CD4-positive, alpha-beta memory T cell (primary cell): ENCODE results near the gene WDPCP. TPM values are rescaled to one million over a fixed set of nuclear protein-coding genes. Genes with fewer than 3 reads are reported as not detected.
"Not testable (repeated sequence)": the region's sequence is repeated elsewhere in the genome, so short reads cannot be mapped to it uniquely, and the experiment has no call there.

Experiments used
- CTCF ChIA-PET: fragments of 350-600 bp; sonication (Branson Sonifier 250); formaldehyde crosslinking; loops from one replicate; lab custom pipeline; 2021; ENCODE audit warnings: inconsistent platforms; ENCODE audit not compliant: partially characterized antibody; lab: Charles Lee
- POLR2A ChIA-PET: fragments of 350-600 bp; sonication (Branson Sonifier 250); formaldehyde crosslinking; loops from one replicate; lab custom pipeline; 2021; ENCODE audit not compliant: partially characterized antibody; lab: Charles Lee
- DNase-seq, 5 donors: peaks; one replicate each; pipeline versions ENCODE4 v3.0.0 to v3.0.0-alpha.2; 2020 to 2022; ENCODE audit warnings: mixed read lengths in 1 of 5
- H3K27ac ChIP-seq: one replicate; pipeline ENCODE4 v1.7.0; 2013; ENCODE audit warnings: low read depth, low read length
- H3K27me3 ChIP-seq: 2 replicates; pipeline ENCODE4 v1.7.0; 2013; ENCODE audit warnings: mild to moderate bottlenecking, low read length, moderate library complexity; ENCODE audit not compliant: insufficient read depth
- H3K36me3 ChIP-seq: 2 replicates; pipeline ENCODE4 v1.7.0; 2013; ENCODE audit warnings: mild to moderate bottlenecking, low read length, moderate library complexity; ENCODE audit not compliant: insufficient read depth
- H3K4me1 ChIP-seq: 2 replicates; pipeline ENCODE4 v1.7.0; 2013; ENCODE audit warnings: mild to moderate bottlenecking, low read length, moderate library complexity; ENCODE audit not compliant: insufficient read depth
- H3K4me3 ChIP-seq, 2 donors: one replicate each; pipeline ENCODE4 v1.7.0; 2013; ENCODE audit warnings: low read length in 2 of 2, mild to moderate bottlenecking in 1 of 2
- H3K9me3 ChIP-seq, 2 donors: one replicate each; pipeline ENCODE4 v1.7.0; 2013; ENCODE audit warnings: low read length in 2 of 2, control low read depth in 1 of 2; ENCODE audit not compliant: control insufficient read depth in 1 of 2
- H3K27ac Mint-ChIP-seq, 7 donors: one replicate each; pipeline ENCODE4 v1.8.0; 2020 to 2021; ENCODE audit warnings: mixed read lengths in 7 of 7, mild to moderate bottlenecking in 6 of 7, inconsistent platforms in 3 of 7, moderate library complexity in 3 of 7
- H3K27me3 Mint-ChIP-seq, 2 donors: one replicate each; pipeline ENCODE4 v1.8.0; 2020 to 2021; ENCODE audit warnings: mixed read lengths in 2 of 2
- H3K36me3 Mint-ChIP-seq, 2 donors: one replicate each; pipeline ENCODE4 v1.8.0; 2020 to 2021; ENCODE audit warnings: mixed read lengths in 2 of 2, inconsistent platforms in 1 of 2, mild to moderate bottlenecking in 1 of 2
- H3K4me1 Mint-ChIP-seq, 4 donors: one replicate each; pipeline ENCODE4 v1.8.0; 2020 to 2021; ENCODE audit warnings: mixed read lengths in 4 of 4, mild to moderate bottlenecking in 1 of 4
- H3K4me3 Mint-ChIP-seq, 8 donors: one replicate each; pipeline ENCODE4 v1.8.0; 2020 to 2021; ENCODE audit warnings: mixed read lengths in 8 of 8, mild to moderate bottlenecking in 7 of 8, moderate library complexity in 6 of 8, inconsistent platforms in 3 of 8
- H3K9me3 Mint-ChIP-seq, 8 donors: one replicate each; pipeline ENCODE4 v1.8.0; 2020 to 2021; ENCODE audit warnings: mixed read lengths in 8 of 8, mild to moderate bottlenecking in 5 of 8, inconsistent platforms in 3 of 8, moderate library complexity in 1 of 8
- intact Hi-C: fragments of 100-400 bp; cut with micrococcal nuclease; formaldehyde crosslinking; loops from one replicate; pipeline ENCODE4 v1.15.1; 2023
- polyA plus RNA-seq, 2 donors: library from polyadenylated mRNA; unstranded; fragments of 300-500 nt; fragmentation: Illumina TruSeq; gene quantifications; one replicate each; pipeline ENCODE4 v1.2.3, GENCODE V29; 2021
- total RNA-seq, 2 experiments: library from RNA; stranded (reverse); gene quantifications; one replicate each; pipeline ENCODE4 v1.2.3, GENCODE V29; 2021

The WDPCP gene
- total and polyA plus RNA-seq, 4 experiments from 2014 or later: 2.9 to 13.2 (median 6.9) TPM

DNA sequence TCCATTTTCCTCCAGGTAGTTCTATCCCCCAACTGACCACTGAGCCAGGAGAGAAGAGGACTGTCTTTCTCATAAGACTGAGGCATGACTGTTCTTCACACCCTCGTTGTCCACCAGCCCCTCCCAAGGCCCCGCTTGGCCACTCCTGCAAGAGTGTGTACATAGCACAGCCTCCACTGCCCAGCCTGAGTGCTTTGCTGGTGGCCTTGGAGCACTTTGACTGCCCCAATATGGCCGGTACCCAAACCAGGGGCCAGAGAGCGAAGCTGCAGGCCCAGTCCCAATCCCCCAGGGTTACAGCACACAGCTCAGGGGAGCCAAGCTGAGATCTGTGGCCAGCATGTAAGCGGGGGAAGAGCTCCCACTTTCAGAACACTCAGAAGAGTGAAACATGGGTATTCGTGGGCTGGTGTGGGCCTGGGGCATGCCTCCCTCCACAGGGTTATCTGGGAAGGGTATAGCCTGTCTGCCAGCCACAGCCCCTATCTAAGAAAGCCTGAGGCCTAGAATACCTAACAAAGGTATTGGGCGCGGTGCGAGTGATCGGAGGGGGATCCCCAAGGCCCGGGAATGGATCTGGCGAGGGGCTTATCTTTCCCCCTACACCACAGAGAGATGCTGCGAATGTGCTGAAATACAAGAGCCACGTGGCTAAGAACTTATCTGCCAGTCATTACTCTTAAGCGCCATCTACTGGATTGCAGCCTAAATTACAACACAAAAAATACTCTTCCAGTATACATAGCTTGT is 163.8 kb downstream of the WDPCP start:
- Mint-ChIP-seq H3K36me3 (peaks cover 12 to 36% of the 10 kb centered on the region in 2 donors), H3K4me3 (no peak overlapping the region), H3K9me3 (peaks cover 0 to 15% (median 6%) of the 10 kb centered on the region in 8 donors), H3K4me1 (peaks cover 0 to 4% (median 2%) of the 10 kb centered on the region in 4 donors), H3K27ac (no peak overlapping the region), H3K27me3 (no peaks in the 10 kb centered on the region)
- Histone ChIP-seq H3K27ac (no peak overlapping the region), H3K4me3 (no peak overlapping the region), H3K27me3 (no peaks in the 10 kb centered on the region), H3K9me3 (no peaks in the 10 kb centered on the region), H3K4me1 (no peaks in the 10 kb centered on the region), H3K36me3 (no peaks in the 10 kb centered on the region)
- POLR2A ChIA-PET: no interaction called here
- intact Hi-C loops: loop anchor here (5.0 kb wide), 1 partner anchor 637 kb away; no protein-coding TSS in a partner anchor
- peak in 4 of 5 donors; percentile 30 to 43 (median 36) for DNase-seq
- CTCF ChIA-PET: interaction anchor here (0.9 to 3.3 kb wide), 9 partner anchors 9 to 967 kb away, joined by 3 to 25 read pairs (median 3); no protein-coding TSS in a partner anchor

GRCh38 chr2:63422556-63422955 is 165.7 kb downstream of the WDPCP start:
- no peaks in the 10 kb centered on the region for H3K27me3 ChIP-seq
- intact Hi-C loops: no loop called here
- no peak overlapping the region for H3K4me3 Mint-ChIP-seq
- CTCF ChIA-PET: interaction anchor here (1.3 kb wide), 2 partner anchors 965 to 969 kb away, joined by 3 to 6 read pairs; no protein-coding TSS in a partner anchor
- no peaks in the 10 kb centered on the region for H3K9me3 ChIP-seq
- POLR2A ChIA-PET: no interaction called here
- H3K9me3 Mint-ChIP-seq: peaks cover 0 to 6% (median 2%) of the 10 kb centered on the region in 8 donors
- H3K27ac Mint-ChIP-seq: no peak overlapping the region
- no peak for DNase-seq
- peaks cover 4 to 19% of the 10 kb centered on the region in 2 donors for H3K36me3 Mint-ChIP-seq
- H3K4me1 Mint-ChIP-seq: peaks cover 0 to 4% (median 2%) of the 10 kb centered on the region in 4 donors
- H3K27me3 Mint-ChIP-seq: no peaks in the 10 kb centered on the region
- no peak overlapping the region for H3K27ac ChIP-seq
- no peaks in the 10 kb centered on the region for H3K36me3 ChIP-seq
- no peaks in the 10 kb centered on the region for H3K4me1 ChIP-seq
- no peak overlapping the region for H3K4me3 ChIP-seq

GRCh38 chr2:63408530-63408929 is 179.7 kb downstream of the WDPCP start:
- Mint-ChIP-seq H3K4me1 (no peaks in the 10 kb centered on the region), H3K4me3 (no peak overlapping the region), H3K27me3 (no peaks in the 10 kb centered on the region), H3K27ac (peak overlapping the region in 1 of 7 donors; percentile 56), H3K36me3 (peaks cover 15 to 20% of the 10 kb centered on the region in 2 donors), H3K9me3 (no peaks in the 10 kb centered on the region)
- intact Hi-C loops: no loop called here
- no peak overlapping the region for H3K27ac ChIP-seq
- no peak overlapping the region for H3K4me3 ChIP-seq
- no peaks in the 10 kb centered on the region for H3K4me1 ChIP-seq
- ChIA-PET CTCF (no interaction called here), POLR2A (no interaction called here)
- no peaks in the 10 kb centered on the region for H3K36me3 ChIP-seq
- H3K27me3 ChIP-seq: no peaks in the 10 kb centered on the region
- DNase-seq: no peak
- no peaks in the 10 kb centered on the region for H3K9me3 ChIP-seq

- Mint-ChIP-seq H3K9me3 (peaks cover 0 to 12% (median 8%) of the 10 kb centered on the region in 8 donors), H3K4me1 (no peaks in the 10 kb centered on the region), H3K27me3 (no peaks in the 10 kb centered on the region), H3K36me3 (peaks cover 23 to 33% of the 10 kb centered on the region in 2 donors), H3K4me3 (no peak overlapping the region), H3K27ac (no peak overlapping the region)
- DNase-seq: no peak
- Histone ChIP-seq H3K36me3 (no peaks in the 10 kb centered on the region), H3K27me3 (no peaks in the 10 kb centered on the region), H3K4me1 (no peaks in the 10 kb centered on the region), H3K9me3 (no peaks in the 10 kb centered on the region), H3K27ac (no peak overlapping the region), H3K4me3 (no peak overlapping the region)
- intact Hi-C loops: no loop called here
- CTCF ChIA-PET: interaction anchor here (1.1 kb wide), 1 partner anchor 19 kb away, joined by 4 read pairs; no protein-coding TSS in a partner anchor
- POLR2A ChIA-PET: no interaction called here
Observed at GRCh38 chr2:63406641-63407040, 181.6 kb downstream of the WDPCP start.

DNA sequence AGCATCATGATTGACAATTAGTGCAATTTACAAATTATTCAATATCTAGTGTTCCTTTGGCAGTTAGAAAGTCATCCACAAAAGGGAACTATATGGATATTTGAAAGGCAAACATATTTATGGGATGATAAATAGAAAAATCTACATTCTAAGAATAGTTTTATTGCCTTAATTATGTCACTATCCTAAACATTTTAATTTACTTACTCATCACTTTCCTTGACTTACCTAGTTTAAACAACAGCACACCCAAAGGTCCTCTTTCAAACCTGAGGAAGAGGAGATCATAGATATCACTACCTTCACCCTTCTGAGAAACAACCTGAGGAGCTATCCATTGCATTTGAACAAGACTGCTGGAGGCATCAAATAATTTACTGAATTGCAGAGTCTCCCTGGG is 184.5 kb downstream of the WDPCP start:
- Mint-ChIP-seq H3K27ac (no peak overlapping the region), H3K36me3 (peaks cover 30 to 50% of the 10 kb centered on the region in 2 donors), H3K4me1 (no peaks in the 10 kb centered on the region), H3K4me3 (no peak overlapping the region), H3K27me3 (no peaks in the 10 kb centered on the region), H3K9me3 (peaks cover 0 to 21% (median 8%) of the 10 kb centered on the region in 8 donors)
- Histone ChIP-seq H3K27me3 (no peaks in the 10 kb centered on the region), H3K4me1 (no peaks in the 10 kb centered on the region), H3K4me3 (no peak overlapping the region), H3K9me3 (no peaks in the 10 kb centered on the region), H3K27ac (no peak overlapping the region), H3K36me3 (no peaks in the 10 kb centered on the region)
- ChIA-PET CTCF (no interaction called here), POLR2A (no interaction called here)
- intact Hi-C loops: no loop called here
- no peak for DNase-seq

GRCh38 chr2:63402889-63403288 is 185.4 kb downstream of the WDPCP start:
- H3K4me1 ChIP-seq, DNase-seq, H3K4me3 ChIP-seq, H3K27ac Mint-ChIP-seq, H3K9me3 ChIP-seq, H3K27me3 ChIP-seq, POLR2A ChIA-PET, intact Hi-C loops, H3K4me1 Mint-ChIP-seq, H3K27me3 Mint-ChIP-seq, H3K36me3 ChIP-seq, H3K27ac ChIP-seq, H3K4me3 Mint-ChIP-seq, CTCF ChIA-PET: not testable (repeated sequence)
- Mint-ChIP-seq H3K9me3 (peaks cover 0 to 21% (median 8%) of the 10 kb centered on the region in 8 donors), H3K36me3 (peaks cover 30 to 48% of the 10 kb centered on the region in 2 donors)

GRCh38 chr2:63399156-63399555 is 189.1 kb downstream of the WDPCP start:
- no peak overlapping the region for H3K27ac ChIP-seq
- H3K27me3 Mint-ChIP-seq: no peaks in the 10 kb centered on the region
- H3K27me3 ChIP-seq: no peaks in the 10 kb centered on the region
- ChIA-PET CTCF (no interaction called here), POLR2A (no interaction called here)
- H3K4me3 ChIP-seq: no peak overlapping the region
- no peak for DNase-seq
- intact Hi-C loops: no loop called here
- no peaks in the 10 kb centered on the region for H3K4me1 Mint-ChIP-seq
- peaks cover 37 to 44% of the 10 kb centered on the region in 2 donors for H3K36me3 Mint-ChIP-seq
- H3K9me3 ChIP-seq: no peaks in the 10 kb centered on the region
- no peak overlapping the region for H3K4me3 Mint-ChIP-seq
- H3K36me3 ChIP-seq: no peaks in the 10 kb centered on the region
- no peak overlapping the region for H3K27ac Mint-ChIP-seq
- H3K4me1 ChIP-seq: no peaks in the 10 kb centered on the region
- H3K9me3 Mint-ChIP-seq: peaks cover 3 to 21% (median 10%) of the 10 kb centered on the region in 8 donors
